ENCODE measurements around the gene TUBA4B.
A peak's percentile ranks its signal among the peaks of the same experiment; 100 is the strongest.

- TF ChIP-seq TEAD4 (IDR thresholded peaks at IDR 0.05), result no peak
- no peak for TF ChIP-seq REST (IDR thresholded peaks at IDR 0.05; ENCODE audit: low read depth)
- TF ChIP-seq YY1 (IDR thresholded peaks at IDR 0.05; ENCODE audit: low read depth), result no peak
- peak; percentile 37; the same call in 1 of the 2 replicates for TF ChIP-seq TCF12 (IDR thresholded peaks at IDR 0.05; ENCODE audit: low read depth)
- TF ChIP-seq EP300 (IDR thresholded peaks at IDR 0.05; ENCODE audit: borderline replicate concordance), result no peak; the same call in 1 of the 2 replicates
- no peak for TF ChIP-seq CEBPB (IDR thresholded peaks at IDR 0.05)
- peak; percentile 84 for TF ChIP-seq TAF1 (IDR thresholded peaks at IDR 0.05; ENCODE audit: low read depth)
- TF ChIP-seq FOXM1 (IDR thresholded peaks at IDR 0.05; ENCODE audit: borderline replicate concordance, low read depth), result 0 out of 2 replicates have a peak, but pooled peaks have one; percentile 22
- peak; percentile 99 for TF ChIP-seq USF1 (IDR thresholded peaks at IDR 0.05)
- no peak; the same call in 1 of the 2 replicates for TF ChIP-seq EGR1 (IDR thresholded peaks at IDR 0.05)
- no peak for TF ChIP-seq RAD21 (IDR thresholded peaks at IDR 0.05; ENCODE audit: low read depth)
- no peak for TF ChIP-seq CREB1 (IDR thresholded peaks at IDR 0.05; ENCODE audit: low read depth)
- TF ChIP-seq ZBTB7A (IDR thresholded peaks at IDR 0.05; ENCODE audit: low read depth), result peak; percentile 87
Measured at GRCh38 chr2:219218732-219219701, 34.0 kb upstream of the TUBA4B start, which contains the start of gene ABCB6.

All from Ishikawa (cell line).